ENCODE results near the gene POFUT1. TPM values are rescaled to one million over a fixed set of nuclear protein-coding genes. Genes with fewer than 3 reads are reported as not detected.

The POFUT1 gene
- total RNA-seq, 1 donor from 2014 or later = 60.6 TPM

DNA sequence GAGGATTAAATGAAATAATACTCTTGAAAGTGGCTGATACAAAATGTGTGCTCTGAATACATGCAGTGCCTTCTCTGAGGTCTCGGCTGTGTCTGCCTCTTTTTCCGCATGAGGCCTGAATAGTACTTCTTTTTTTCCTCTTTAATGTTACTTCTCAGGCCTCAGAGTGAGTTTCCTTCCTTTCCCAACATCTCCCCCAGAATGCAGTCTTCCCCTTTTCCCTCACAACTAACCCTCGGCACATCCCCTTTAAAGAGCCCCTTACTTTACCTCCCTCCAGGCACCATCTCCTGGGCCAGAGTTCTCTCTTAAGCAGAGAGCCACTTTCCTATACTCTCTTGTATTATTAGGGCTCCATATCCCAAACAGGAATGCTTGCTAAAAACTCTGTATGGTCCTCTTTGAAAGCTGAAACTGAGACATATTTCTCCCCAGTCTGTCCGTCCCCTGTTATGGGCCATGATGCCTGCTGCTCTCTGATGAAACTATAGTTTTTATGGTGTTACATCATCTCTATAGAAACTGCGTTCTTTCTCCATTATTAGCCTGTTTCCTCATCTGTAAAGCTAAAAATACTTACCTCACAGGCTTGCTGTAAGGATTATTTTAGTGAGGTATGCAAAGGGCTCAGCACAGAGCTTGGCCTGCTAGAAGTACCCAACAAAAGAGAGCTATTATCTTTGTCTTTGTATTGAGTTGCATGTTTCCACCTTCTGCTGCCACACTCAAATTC lies 2.4 kb upstream of the POFUT1 start:
- peak overlapping the region; percentile 95 for H3K4me2 ChIP-seq (ENCODE audit: low read length)

DNA sequence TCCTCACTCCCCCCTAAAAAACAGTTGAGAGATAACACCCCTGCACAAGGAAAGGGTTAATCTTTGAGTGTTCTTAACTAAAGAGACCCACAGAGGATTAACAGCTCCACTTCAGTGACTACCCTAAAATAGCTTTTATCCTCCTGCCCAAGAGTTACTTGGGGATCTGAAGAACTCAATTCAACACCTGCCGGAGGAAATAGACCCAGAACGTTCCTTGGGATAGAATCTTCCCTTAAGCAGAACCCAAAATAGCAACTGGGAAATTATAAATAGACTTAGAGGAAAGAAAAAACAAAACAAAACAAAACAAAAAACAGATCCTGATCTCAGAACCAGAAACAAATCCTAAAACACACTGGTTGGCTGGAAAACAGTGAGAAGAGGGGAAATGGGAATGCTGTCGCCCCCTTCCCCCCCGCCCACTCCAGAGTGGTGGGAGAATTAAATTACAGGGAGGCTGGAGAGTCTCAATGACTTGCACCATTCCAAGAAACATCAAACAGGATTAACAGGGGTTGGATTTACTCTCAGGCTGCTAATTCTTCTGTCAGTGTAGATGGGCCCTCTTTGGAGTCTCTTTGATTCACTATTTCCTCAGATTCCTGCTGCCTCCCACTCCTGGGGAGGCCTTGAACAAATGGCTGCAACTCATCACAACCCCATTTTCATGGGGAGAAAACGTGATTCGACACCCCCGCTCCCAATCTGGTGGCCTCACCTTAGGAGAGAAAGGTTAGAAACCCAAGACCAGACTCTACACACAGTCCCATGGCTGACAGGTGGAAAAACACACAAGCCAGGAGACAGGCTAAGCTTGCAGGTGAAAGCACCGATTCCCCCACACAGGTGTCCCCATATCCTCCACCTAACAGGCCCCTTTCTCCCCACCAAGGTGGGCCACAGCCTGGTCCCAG lies 1.6 kb upstream of the POFUT1 start:
- FAIRE-seq = no peak
- peak overlapping the region; percentile 96 for H3K4me3 Mint-ChIP-seq (ENCODE audit: unreplicated experiment)
- H3K9me3 Mint-ChIP-seq (ENCODE audit: unreplicated experiment) = peaks cover 2% of the 10 kb centered on the region
- Histone ChIP-seq H2AFZ (ENCODE audit: low read depth, low read length) (no peak overlapping the region), H3K9me3 (ENCODE audit: insufficient read depth, low read depth, low read length) (no peaks in the 10 kb centered on the region), H3K36me3 (ENCODE audit: insufficient read depth, low read length) (peaks cover 4% of the 10 kb centered on the region), H3K9ac (ENCODE audit: low read length) (peak overlapping the region; percentile 99), H3K27ac (ENCODE audit: low read depth, low read length) (no peak overlapping the region), H4K20me1 (ENCODE audit: insufficient read depth, low read length) (peaks cover 70% of the 10 kb centered on the region), H3K4me2 (ENCODE audit: low read length) (peak overlapping the region; percentile 95), H3K4me3 (ENCODE audit: insufficient read depth, low read depth, low read length) (peak overlapping the region; percentile 97), H3K79me2 (ENCODE audit: insufficient read depth, low read length) (peaks cover 97% of the 10 kb centered on the region), H3K27me3 (ENCODE audit: insufficient read depth, low read length) (no peaks in the 10 kb centered on the region), H3K4me1 (ENCODE audit: insufficient read depth, low read length) (peaks cover 32% of the 10 kb centered on the region)
- H3K27me3 Mint-ChIP-seq (ENCODE audit: low read depth, unreplicated experiment) = no peaks in the 10 kb centered on the region
- peak overlapping the region; percentile 71 for H3K27ac Mint-ChIP-seq (ENCODE audit: unreplicated experiment)
- peaks cover 12% of the 10 kb centered on the region for H3K36me3 Mint-ChIP-seq (ENCODE audit: low read depth, unreplicated experiment)
- H3K4me1 Mint-ChIP-seq (ENCODE audit: low read depth, unreplicated experiment) = peaks cover 68% of the 10 kb centered on the region
- DNase-seq (ENCODE audit: low read depth) = no peak
- no peak for TF ChIP-seq EZH2 (IDR thresholded peaks at IDR 0.05; ENCODE audit: insufficient read depth, low read length)
- TF ChIP-seq, protein P1, sequence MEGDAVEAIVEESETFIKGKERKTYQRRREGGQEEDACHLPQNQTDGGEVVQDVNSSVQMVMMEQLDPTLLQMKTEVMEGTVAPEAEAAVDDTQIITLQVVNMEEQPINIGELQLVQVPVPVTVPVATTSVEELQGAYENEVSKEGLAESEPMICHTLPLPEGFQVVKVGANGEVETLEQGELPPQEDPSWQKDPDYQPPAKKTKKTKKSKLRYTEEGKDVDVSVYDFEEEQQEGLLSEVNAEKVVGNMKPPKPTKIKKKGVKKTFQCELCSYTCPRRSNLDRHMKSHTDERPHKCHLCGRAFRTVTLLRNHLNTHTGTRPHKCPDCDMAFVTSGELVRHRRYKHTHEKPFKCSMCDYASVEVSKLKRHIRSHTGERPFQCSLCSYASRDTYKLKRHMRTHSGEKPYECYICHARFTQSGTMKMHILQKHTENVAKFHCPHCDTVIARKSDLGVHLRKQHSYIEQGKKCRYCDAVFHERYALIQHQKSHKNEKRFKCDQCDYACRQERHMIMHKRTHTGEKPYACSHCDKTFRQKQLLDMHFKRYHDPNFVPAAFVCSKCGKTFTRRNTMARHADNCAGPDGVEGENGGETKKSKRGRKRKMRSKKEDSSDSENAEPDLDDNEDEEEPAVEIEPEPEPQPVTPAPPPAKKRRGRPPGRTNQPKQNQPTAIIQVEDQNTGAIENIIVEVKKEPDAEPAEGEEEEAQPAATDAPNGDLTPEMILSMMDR (IDR thresholded peaks at IDR 0.05; ENCODE audit: insufficient read depth, low read depth, low read length) = no peak

More for the DNA sequence above, 2.4 kb upstream of the POFUT1 start:
- Mint-ChIP-seq H3K27ac (ENCODE audit: unreplicated experiment) (peak overlapping the region; percentile 74), H3K27me3 (ENCODE audit: low read depth, unreplicated experiment) (no peaks in the 10 kb centered on the region), H3K9me3 (ENCODE audit: unreplicated experiment) (peaks cover 2% of the 10 kb centered on the region), H3K4me1 (ENCODE audit: low read depth, unreplicated experiment) (peaks cover 68% of the 10 kb centered on the region), H3K36me3 (ENCODE audit: low read depth, unreplicated experiment) (peaks cover 12% of the 10 kb centered on the region), H3K4me3 (ENCODE audit: unreplicated experiment) (peak overlapping the region; percentile 96)
- Histone ChIP-seq H3K9ac (ENCODE audit: low read length) (peak overlapping the region; percentile 99), H2AFZ (ENCODE audit: low read depth, low read length) (no peak overlapping the region), H3K4me1 (ENCODE audit: insufficient read depth, low read length) (peaks cover 32% of the 10 kb centered on the region), H3K9me3 (ENCODE audit: insufficient read depth, low read depth, low read length) (no peaks in the 10 kb centered on the region), H4K20me1 (ENCODE audit: insufficient read depth, low read length) (peaks cover 73% of the 10 kb centered on the region), H3K36me3 (ENCODE audit: insufficient read depth, low read length) (peaks cover 4% of the 10 kb centered on the region), H3K79me2 (ENCODE audit: insufficient read depth, low read length) (peaks cover 95% of the 10 kb centered on the region), H3K27me3 (ENCODE audit: insufficient read depth, low read length) (no peaks in the 10 kb centered on the region), H3K27ac (ENCODE audit: low read depth, low read length) (no peak overlapping the region), H3K4me3 (ENCODE audit: insufficient read depth, low read depth, low read length) (no peak overlapping the region)
- DNase-seq (ENCODE audit: low read depth) (no peak), FAIRE-seq (no peak)
- TF ChIP-seq, protein P1 (IDR thresholded peaks at IDR 0.05; ENCODE audit: insufficient read depth, low read depth, low read length) = no peak
- no peak for TF ChIP-seq EZH2 (IDR thresholded peaks at IDR 0.05; ENCODE audit: insufficient read depth, low read length)

All from astrocyte (in vitro differentiated cells and primary cell).